T-helper 2 cell (primary cell): ENCODE results near the gene B4GALT3.

Experiments used
- DNase-seq, 5 experiments: peaks; one replicate each; pipeline versions ENCODE4 v3.0.0 to v3.0.0-alpha.2; 2012 to 2022

Gene B4GALT3

DNA sequence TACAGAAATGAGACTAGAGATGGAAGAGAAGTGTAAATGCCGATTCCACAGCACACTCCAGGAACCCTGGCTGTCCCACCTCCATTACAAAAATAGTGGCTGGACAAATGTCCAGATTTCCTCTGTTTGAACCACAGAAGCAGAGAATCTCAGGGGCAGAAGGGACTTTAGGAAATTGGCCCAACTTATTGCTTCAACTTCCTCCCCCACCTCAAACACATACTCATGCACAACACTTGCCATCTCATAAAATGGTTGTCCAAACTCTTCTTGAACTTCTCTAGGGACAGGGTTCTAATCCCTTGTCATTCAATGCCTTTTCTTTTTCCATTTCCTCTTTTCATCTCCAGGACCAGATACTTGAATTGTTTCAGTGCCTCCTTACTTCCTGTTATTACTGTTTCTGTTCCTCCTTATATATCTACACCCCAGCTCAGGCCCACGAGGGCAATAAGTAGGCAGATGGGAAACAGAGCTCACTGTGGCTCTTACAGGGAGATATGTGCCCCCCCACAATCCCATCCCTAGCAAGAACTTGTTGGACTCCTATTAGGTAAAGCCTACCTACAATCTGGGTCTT lies 8.5 kb upstream of the B4GALT3 start:
- no peak for DNase-seq

DNA sequence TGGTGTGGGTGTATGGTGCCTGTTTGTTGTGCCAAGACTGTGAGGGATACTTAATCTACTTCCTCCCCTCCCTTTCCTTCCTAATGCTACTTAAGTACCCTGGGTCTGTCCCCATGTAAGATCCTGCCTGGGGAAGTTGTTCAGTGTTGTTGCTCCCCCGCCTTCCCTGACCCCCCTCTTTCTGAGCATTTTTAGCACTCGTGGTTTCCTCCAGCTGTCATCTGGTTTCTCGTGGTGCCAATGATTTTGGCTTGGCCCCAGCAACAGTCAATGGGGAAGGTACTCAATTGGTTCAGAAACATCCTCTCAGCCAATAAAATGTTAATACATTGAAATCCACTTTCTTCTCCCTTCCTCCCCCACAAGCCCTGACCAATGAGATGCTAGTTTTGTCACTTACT lies 8.0 kb upstream of the B4GALT3 start:
- peak in 4 of 5 experiments; percentile 28 to 96 (median 74) for DNase-seq

DNA sequence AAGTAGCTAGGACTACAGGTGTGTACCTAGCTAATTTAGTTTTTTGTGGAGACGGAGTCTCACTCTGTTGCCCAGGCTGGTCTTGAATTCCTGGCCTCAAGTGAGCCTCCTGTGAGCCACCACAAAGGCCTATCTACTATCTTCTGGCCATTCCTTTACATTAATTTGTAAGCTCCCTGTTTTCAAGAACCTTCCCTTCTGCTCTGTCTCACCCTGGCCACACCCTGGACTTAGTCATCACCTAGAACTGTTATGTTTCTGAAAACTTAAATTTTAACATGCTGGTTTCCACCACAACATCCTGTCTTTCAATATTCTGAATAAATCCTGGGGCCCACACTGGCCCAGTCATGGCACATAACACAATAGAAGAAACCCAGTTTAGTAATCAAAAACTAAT lies 4.9 kb upstream of the B4GALT3 start:
- DNase-seq = peak in 3 of 5 experiments; percentile 37 to 92 (median 39)

DNA sequence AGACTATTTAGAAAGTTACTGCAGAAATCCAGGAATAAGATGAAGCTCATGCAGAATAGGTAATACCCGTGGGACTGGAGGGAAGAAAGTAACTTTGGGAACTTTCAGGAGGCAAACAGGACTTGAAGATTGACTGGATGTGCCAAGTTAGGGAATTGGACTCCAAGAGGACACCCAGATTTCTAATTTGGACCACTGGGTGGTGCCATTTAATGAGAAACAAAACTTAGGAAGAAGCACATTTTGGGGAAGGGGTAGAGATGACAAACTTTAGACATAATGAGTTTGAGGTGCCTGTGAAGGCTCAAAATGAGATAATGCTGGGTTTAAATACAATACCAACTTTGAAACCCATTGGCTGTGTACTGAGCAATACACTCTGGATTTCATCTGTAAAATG lies 3.3 kb upstream of the B4GALT3 start:
- DNase-seq = no peak

DNA sequence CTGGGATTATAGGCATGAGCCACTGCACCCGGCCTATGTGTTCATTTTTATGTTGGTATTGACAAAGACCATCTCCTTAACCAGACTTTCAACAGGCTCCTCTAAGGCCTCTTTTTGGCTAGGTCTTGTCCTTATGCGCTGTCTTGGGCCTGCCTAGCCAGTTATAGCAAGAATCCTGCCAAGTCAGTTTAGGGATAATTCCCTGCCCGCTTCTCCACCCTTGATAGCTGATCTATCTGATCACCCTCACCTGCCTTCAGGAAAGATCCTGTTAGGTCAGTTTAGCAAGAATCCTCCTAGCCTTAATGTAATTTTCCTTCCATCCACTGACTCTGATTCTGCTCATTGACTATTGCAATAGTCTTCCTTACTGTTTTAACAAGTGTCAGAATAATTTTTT lies 2.4 kb upstream of the B4GALT3 start:
- no peak for DNase-seq

DNA sequence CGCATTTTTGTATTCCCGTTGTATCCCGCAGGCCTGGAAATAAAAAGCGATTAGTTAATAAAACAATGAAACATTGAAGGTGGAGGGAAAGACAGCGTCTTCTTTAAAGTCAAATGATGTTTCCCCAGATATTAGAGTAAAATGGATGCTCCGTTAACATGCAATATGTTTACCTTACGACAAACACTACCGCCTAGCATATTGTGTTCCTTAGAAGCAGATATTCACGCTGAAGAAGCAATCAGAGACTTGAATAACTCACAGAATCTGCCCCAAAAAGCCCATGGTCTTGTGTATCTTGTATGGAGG lies 583 bp upstream of the B4GALT3 start:
- no peak for DNase-seq

DNA sequence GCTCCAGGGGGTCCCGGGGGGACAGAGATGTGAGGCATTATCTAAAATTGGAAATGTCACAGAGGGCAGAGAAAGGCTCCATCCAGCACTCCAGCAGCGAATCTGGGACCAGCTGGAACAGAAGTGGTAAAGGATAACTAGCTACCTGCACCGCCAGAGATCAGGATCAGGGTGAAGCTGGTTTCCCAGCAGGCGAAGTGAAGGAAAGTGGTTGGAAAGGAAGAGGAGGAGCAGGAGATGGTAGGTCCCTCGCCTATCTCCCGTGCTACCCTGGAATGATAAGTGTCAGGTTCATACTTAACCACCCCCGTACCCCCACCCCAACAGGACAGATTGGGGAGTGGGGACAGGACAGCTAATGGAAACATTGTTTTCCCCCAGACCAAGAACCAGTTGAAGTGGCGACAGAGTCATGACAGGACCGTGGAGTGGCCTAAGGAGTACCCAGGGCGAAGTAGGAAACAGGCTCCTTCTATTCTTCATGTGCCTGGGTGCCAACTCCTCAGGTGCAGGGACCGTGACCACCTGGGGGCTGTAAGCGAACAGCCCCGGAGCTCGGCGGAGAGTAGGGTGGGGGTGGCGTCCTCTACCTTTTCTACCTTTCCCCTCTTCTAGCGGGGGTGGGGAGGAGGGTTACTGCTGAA lies 717 bp downstream of the B4GALT3 start:
- DNase-seq = no peak

DNA sequence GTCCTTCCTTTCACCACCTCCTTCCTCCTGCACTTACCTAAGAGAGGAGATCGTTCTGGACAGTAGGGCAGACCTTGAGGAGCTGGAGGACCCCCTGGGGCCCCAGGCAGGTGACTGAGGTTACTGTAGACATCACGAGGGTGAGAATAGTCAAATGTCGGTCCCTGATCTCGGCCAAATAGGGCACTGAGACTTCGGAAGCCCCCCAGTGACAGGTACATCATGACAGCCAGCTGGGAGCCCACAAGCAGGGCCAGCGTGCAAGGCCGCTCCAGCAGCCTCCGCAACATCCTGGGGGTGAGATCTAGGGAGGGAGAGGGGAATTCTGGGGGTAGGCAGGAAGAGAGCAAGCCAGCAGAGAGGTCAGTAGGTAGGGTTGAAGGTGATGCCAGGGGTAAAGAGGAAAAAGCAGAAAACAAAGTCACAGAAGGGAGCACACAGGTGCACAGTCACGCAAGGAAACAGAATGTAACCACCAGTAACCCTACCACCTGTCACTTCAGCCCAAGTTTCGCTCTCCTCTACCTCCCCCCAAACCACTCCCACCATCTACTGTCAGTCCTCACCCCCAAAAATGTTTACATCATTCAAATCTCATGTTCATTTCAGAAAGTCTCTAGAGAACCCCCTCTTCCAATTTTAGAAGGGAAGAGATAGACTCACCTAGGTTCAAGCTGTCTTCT lies 1.4 kb downstream of the B4GALT3 start:
- no peak for DNase-seq

DNA sequence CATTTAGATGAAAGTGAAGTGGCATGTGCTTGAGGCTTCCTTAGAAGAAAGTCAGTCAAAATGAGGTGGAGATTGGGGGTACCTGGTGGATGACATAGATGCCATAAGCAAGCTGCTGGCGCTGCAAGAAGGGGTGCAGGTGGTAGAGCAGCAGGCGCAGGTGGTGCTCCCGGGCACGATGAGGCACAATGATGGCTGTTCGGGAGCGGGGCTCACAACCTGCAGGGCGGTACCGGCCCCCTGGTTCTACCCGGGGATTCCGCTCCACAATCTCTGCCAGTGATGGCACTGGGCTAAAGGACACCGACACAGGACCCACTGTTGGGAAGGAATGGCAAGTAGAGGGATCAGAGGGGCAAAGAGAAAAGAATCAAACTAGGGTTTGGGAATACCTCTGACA lies 2.4 kb downstream of the B4GALT3 start:
- DNase-seq = no peak

DNA sequence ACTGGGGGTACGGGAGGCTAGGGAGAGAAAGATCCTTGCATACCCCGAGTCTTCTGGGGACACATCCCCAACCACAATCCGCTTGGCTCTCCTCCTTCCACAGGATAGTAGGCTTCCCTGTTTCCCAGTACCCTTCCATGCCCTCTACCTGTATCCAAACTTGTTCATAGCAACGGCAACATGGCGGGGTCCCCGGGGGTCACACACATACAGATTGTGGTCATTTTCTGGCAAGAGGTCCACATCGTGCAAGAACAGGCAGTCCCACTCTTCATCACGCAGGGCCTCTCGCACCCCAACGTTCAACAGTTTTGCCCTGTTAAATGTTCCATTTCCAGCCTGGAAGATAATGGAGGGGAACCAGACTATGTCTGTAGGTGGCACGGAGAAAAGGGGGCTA lies 3.6 kb downstream of the B4GALT3 start:
- no peak for DNase-seq

DNA sequence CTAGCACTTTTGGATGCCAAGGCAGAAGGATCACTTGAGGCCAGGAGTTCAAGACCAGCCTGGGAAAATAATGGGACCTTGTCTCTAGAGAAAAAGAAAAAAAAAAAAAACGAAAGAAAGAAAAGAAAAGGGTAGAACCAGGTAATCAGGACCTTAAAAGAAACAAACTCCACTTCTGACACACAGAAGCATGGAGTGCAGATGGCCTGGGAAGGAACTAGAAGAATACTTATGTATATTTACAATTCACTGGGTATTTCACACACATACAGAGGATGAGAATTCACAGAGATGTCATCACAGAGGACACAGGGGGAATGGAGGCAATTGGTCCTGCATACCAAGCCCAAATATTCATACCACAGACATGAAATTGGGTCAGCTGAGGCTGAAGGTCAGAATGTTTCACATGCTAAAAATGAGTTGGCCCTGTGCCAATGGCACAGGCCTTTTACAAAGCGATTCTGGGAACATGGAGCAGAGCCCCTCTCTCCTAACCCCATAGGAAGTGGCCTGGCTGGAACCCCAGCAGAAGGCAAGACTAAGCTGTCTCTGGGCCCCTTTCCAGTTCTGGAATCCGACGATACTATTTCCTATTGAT lies 4.4 kb downstream of the B4GALT3 start:
- no peak for DNase-seq

DNA sequence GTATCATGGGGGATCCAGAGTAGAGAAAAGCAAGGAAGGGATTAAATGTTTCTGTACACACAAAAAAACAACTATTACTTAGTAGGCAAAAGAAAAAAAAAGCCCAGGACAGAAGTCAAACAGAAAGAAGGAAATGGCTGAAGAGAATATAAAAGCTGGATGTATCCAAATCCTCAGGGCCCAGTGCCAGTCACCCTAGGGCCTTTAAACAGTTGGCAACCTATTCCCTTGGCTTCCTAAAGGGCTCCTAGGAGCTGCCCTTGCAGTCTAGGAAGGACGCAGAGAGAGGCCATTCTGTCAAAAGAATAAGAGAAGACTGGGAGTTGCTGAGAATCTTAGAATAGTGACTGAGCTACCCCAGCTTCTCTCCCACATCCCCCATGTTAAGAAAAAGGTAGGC lies 5.0 kb downstream of the B4GALT3 start:
- DNase-seq = no peak

DNA sequence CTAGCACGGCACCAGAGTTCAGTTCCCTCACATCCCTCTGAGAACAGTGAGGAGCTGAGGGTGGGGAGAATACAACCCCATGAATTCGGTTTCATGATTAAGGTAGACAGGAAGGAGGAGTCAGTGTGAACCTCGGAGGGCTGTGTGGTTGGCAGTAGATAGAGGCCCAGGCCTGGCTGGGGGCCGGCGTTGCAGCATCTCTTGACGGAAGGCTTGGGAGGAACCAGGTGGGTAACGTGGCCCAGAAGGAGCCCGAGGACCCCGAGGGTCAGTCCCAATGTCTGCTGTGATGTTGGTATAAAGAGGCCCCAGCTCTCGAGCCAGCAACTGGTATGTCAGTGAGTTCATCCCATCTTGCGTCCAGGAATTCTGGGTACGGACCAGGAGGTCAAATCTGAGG lies 5.6 kb downstream of the B4GALT3 start:
- DNase-seq = no peak

DNA sequence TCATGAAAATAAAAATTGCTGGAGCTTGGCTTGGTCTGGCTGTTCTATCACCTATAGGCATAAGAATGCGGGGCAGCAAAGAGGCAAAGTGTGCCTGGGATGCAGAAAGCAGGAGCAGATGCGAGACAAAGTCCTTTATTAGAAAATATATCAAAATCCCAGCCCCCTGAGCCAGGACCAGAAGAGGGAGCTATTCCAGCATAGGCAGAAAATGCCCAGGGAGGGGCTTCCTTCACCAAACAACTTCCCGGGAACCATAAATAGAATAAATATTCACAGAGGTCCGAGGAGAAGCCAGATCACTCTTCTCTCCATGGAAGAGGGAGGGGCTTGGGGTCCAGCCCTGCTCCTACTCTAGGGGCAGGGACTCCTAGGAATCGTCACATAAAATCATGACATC lies 6.1 kb downstream of the B4GALT3 start:
- no peak for DNase-seq

DNA sequence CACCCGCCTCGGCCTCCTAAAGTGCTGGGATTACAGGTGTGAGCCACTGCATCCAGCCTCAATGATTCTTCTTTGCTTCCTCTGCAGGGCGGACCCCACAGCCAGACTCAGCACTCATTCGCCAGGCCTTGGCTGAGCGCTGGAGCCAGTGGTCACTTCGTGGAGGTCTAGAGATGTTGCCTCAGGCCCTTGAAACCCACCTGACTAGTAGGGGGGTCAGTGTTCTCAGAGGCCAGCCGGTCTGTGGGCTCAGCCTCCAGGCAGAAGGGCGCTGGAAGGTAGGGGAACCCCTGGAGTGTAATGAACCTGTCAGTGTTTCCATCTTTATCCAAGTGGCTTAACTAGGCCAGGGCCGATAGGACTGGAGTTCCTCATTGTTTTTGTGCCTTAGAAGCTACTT lies 8.4 kb downstream of the B4GALT3 start:
- DNase-seq = no peak

DNA sequence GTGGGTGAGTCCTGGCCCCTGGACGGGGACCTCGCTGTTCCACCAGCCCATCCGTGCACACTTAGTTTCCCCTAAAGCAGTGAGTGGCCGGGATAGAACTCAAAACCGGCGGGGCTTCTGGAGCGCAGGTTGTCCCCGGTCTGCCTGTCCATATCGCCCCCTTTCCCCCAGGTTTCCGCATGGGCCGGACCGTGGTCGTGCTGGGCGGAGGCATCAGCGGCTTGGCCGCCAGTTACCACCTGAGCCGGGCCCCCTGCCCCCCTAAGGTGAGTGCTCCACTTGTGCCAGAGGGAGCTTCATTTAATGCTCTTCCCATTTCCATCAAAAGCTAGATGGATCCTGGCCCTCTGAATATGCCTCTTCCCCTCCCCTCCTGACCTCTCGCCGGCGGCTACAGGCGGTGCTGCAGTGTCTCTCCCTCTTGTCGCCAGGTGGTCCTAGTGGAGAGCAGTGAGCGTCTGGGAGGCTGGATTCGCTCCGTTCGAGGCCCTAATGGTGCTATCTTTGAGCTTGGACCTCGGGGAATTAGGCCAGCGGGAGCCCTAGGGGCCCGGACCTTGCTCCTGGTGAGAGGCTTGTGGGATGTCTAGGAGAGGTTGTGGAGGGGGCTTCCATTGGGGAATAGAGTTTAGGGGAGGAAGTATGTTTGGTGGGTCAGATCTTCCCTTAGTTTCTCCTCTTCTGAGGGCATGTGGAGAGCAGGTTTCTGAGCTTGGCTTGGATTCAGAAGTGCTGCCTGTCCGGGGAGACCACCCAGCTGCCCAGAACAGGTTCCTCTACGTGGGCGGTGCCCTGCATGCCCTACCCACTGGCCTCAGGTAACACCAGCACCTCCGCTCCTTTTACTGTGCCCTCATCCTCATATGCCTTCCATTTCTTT lies 10.4 kb downstream of the B4GALT3 start:
- DNase-seq = no peak

DNA sequence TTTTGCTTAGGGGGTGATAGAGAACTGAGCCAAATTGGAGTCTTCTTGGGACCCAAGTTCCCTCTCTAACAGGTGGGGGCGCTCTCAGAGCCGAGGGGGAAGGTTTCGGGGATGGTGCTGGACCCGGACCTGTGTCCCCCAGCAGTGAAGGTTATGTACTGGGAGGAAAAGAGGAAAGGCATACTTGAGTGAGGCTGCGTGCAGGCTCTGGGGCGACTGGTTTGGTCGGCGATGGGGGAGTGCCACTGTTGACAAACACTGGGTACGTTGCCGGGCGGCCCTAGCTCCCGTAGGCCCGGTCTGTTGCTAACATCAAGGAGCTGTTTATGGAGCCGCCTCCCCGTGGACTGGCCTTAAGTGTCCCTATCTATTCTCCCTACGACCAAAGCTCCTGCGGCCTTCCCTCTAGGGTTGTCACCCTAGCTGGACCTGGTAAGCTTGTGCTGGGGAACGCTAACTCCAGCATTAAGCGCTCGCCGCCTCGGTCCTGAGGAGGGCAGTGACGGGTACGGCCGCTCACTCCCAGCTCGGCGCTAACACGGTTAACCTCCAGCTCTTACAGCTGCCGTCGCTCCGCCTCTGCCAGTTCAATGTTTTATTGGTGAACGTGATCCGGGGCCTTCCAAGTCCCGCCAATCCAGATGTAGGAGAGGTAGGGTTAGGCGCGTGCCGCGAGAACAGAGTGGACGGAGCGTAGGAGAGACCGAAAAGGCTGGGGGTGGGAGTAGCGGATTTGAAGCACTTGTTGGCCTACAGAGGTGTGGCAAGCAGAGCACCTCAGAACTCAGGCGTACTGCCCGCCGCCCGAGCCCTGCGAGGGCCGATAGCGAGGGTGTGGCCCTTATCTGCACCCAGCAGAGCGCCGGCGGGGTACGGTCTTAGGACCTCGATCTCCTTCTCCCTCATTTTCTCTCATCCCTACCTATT lies 11.3 kb downstream of the B4GALT3 start, which contains the start of gene PPOX:
TSS of gene PPOX (plus strand) at position 685 of the 927 bp plus-strand sequence. CDS start 422 bp downstream, outside the sequence.
- peak; percentile 74 to 98 (median 89) for DNase-seq

DNA sequence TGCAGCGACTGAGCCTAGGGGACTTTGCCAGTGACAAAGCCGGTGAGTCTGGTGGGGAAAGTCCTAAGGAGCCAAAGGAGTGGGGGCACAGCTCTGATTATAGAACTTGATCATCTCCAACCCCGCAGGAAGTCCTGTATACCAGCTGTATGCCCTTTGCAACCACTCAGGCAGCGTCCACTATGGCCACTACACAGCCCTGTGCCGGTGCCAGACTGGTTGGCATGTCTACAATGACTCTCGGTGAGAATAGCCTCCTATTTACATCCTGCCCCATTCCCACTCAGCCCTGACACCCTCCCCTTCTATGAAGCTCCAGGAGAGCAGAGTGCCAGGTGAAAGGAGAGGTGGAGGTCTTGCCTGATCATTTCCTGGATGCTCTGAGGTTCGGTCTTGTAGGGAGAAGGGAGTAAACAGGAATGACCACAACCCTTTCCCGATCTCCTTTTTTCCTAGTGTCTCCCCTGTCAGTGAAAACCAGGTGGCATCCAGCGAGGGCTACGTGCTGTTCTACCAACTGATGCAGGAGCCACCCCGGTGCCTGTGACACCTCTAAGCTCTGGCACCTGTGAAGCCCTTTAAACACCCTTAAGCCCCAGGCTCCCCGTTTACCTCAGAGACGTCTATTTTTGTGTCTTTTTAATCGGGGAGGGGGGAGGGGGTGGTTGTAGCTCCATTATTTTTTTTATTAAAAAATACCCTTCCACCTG lies 12.3 kb downstream of the B4GALT3 start:
- DNase-seq = no peak

DNA sequence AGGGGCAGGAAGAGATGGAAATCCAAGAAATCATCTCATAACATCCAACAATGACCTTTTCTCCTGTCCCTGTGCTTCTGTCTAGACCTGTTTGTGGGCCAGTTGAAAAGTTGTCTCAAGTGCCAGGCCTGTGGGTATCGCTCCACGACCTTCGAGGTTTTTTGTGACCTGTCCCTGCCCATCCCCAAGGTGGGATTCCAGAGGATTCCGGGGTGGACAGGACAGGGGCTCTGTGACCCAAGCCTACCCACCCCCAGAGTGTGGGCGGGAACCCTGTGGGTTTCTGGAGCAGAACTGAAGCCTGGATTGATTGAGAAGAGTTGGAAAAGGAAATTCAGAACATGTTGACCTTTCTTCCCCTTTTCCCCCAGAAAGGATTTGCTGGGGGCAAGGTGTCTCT lies 13.5 kb downstream of the B4GALT3 start:
- no peak for DNase-seq

DNA sequence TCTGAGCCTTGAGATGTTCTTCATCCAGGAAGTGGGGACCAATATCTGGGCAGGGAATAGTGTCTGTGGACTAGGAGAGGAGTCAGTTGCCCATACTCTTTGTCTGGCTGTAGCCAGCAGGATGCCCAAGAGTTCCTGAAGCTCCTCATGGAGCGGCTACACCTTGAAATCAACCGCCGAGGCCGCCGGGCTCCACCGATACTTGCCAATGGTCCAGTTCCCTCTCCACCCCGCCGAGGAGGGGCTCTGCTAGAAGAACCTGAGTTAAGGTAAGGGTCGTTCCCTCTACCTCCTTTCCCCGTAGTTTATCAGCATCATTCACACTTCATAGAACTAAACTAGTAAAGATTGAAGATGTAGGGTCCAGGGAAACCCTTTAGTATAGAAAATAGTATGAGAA lies 14.5 kb downstream of the B4GALT3 start:
- DNase-seq = no peak

DNA sequence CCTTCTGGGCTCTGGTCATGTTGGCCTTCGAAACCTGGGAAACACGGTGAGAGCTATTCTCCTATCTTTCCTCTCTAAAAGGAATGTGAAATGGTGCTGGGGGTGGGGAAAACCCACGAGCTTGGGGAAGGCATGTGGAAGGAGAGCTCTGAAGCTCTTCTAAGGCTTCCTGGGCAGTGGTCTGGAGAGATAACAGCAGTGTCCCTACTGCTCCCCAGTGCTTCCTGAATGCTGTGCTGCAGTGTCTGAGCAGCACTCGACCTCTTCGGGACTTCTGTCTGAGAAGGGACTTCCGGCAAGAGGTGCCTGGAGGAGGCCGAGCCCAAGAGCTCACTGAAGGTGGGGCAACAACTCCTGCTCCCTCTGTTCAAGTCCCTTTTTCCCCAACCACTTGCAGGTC lies 15.3 kb downstream of the B4GALT3 start:
- DNase-seq = no peak
